Kidney epithelial cell (primary cell): ENCODE data around the gene FSTL4. TPM values are rescaled to one million over a fixed set of nuclear protein-coding genes. Genes with fewer than 3 reads are reported as not detected.
A peak's percentile ranks its signal among the peaks of the same experiment; 100 is the strongest.

Experiments used
- DNase-seq: peaks from one replicate; pipeline ENCODE4 v3.0.0-alpha.2; 2010; ENCODE audit warnings: low read depth
- H3K27me3 ChIP-seq: 2 replicates; pipeline ENCODE4 v1.6.0; 2011; ENCODE audit warnings: low read length; ENCODE audit not compliant: control insufficient read depth, insufficient read depth
- H3K36me3 ChIP-seq: 2 replicates; pipeline ENCODE4 v1.5.1; 2011; ENCODE audit warnings: low read length; ENCODE audit not compliant: control insufficient read depth, insufficient read depth
- H3K4me3 ChIP-seq: 2 replicates; pipeline ENCODE4 v1.5.1; 2011; ENCODE audit warnings: low read depth, mild to moderate bottlenecking, control low read depth, low read length
- CTCF ChIP-seq: IDR thresholded peaks from 2 replicates; pipeline ENCODE4 v1.5.1; 2011; ENCODE audit warnings: mild to moderate bottlenecking, moderate library complexity, low read length, control low read depth, inconsistent platforms; ENCODE audit not compliant: insufficient read depth, poor library complexity, severe bottlenecking
- total RNA-seq: library from RNA; depleted of rRNA; stranded (reverse); fragments of >200 nt; gene quantifications from 2 replicates; pipeline ENCODE4 v1.2.3, GENCODE V29; 2015

The FSTL4 gene
- total RNA-seq, 1 donor from 2014 or later = not detected

GRCh38 chr5:133253070-133253469, 359.3 kb downstream of the FSTL4 start:
- Histone ChIP-seq H3K4me3 (no peak overlapping the region), H3K27me3 (no peaks in the 10 kb centered on the region), H3K36me3 (no peaks in the 10 kb centered on the region)
- DNase-seq = no peak
- TF ChIP-seq CTCF = no peak

GRCh38 chr5:133252133-133252480, 360.2 kb downstream of the FSTL4 start:
- DNase-seq = no peak
- H3K27me3 ChIP-seq = no peaks in the 10 kb centered on the region
- H3K36me3 ChIP-seq = no peaks in the 10 kb centered on the region
- H3K4me3 ChIP-seq = no peak overlapping the region
- TF ChIP-seq CTCF = no peak

- Histone ChIP-seq H3K36me3 (no peaks in the 10 kb centered on the region), H3K27me3 (no peaks in the 10 kb centered on the region), H3K4me3 (no peak overlapping the region)
- no peak for TF ChIP-seq CTCF
- DNase-seq = no peak
Measured at GRCh38 chr5:133251296-133252132, 360.8 kb downstream of the FSTL4 start.

GRCh38 chr5:133250527-133250926, 361.8 kb downstream of the FSTL4 start:
- no peak for TF ChIP-seq CTCF
- Histone ChIP-seq H3K27me3 (no peaks in the 10 kb centered on the region), H3K36me3 (no peaks in the 10 kb centered on the region), H3K4me3 (no peak overlapping the region)
- DNase-seq = no peak

GRCh38 chr5:133249593-133249992, 362.7 kb downstream of the FSTL4 start:
- no peaks in the 10 kb centered on the region for H3K36me3 ChIP-seq
- no peaks in the 10 kb centered on the region for H3K27me3 ChIP-seq
- no peak for DNase-seq
- no peak for TF ChIP-seq CTCF
- no peak overlapping the region for H3K4me3 ChIP-seq

- Histone ChIP-seq H3K27me3 (no peaks in the 10 kb centered on the region), H3K36me3 (no peaks in the 10 kb centered on the region), H3K4me3 (no peak overlapping the region)
- no peak for DNase-seq
- TF ChIP-seq CTCF = peak; percentile 50
Measured at GRCh38 chr5:133247881-133248624, 364.3 kb downstream of the FSTL4 start.
